ENCODE results near the gene DAZAP2. TPM values are rescaled to one million over a fixed set of nuclear protein-coding genes. Genes with fewer than 3 reads are reported as not detected.

Gene DAZAP2
- total and polyA plus RNA-seq, 9 of the 15 experiments (the other 6 are each of a cell fraction or from before 2014, with no cell fraction given): 116 to 668 (median 227) TPM

- TF ChIP-seq HNRNPK (IDR thresholded peaks at IDR 0.05; ENCODE audit: low read depth, low read length, poor library complexity, severe bottlenecking) (no peak), LARP7 (IDR thresholded peaks at IDR 0.05) (0 out of 2 replicates have a peak, but pooled peaks have one; percentile 31), UBTF (IDR thresholded peaks at IDR 0.05; ENCODE audit: borderline replicate concordance in 1 of 2, low read depth in 2 of 2, low read length in 2 of 2) (no peak), POLR2G (IDR thresholded peaks at IDR 0.05; ENCODE audit: low read depth, low read length) (no peak), PCBP2 (IDR thresholded peaks at IDR 0.05; ENCODE audit: low read depth, low read length, poor library complexity, severe bottlenecking) (no peak), ZNF445 (CRISPR knock-in tag; IDR thresholded peaks at IDR 0.05; ENCODE audit: low read depth) (0 out of 2 replicates have a peak, but pooled peaks have one; percentile 56), DACH1 (IDR thresholded peaks at IDR 0.05; ENCODE audit: partially characterized antibody) (no peak), ZFP1 (CRISPR knock-in tag; IDR thresholded peaks at IDR 0.05) (no peak), NR1H2 (CRISPR knock-in tag; IDR thresholded peaks at IDR 0.05) (no peak), ETV6 (IDR thresholded peaks at IDR 0.05; ENCODE audit: borderline replicate concordance in 1 of 2, low read depth in 2 of 2, low read length in 1 of 2) (peak; percentile 99 to 100), ETV6 (CRISPR knock-in tag; IDR thresholded peaks at IDR 0.05; ENCODE audit: borderline replicate concordance) (no peak; the same call in 1 of the 2 replicates), ZNF232 (CRISPR knock-in tag; IDR thresholded peaks at IDR 0.05) (no peak), GATAD2B (IDR thresholded peaks at IDR 0.05; ENCODE audit: borderline replicate concordance) (peak; percentile 83; the same call in 1 of the 2 replicates), RBM34 (IDR thresholded peaks at IDR 0.05; ENCODE audit: borderline replicate concordance, insufficient read depth, low read length) (no peak), ZNF41 (CRISPR knock-in tag; conservative IDR thresholded peaks at IDR 0.05) (0 out of 2 replicates have a peak, but pooled peaks have one; percentile 52), KAT7 (CRISPR knock-in tag; IDR thresholded peaks at IDR 0.05; ENCODE audit: borderline replicate concordance) (0 out of 2 replicates have a peak, but pooled peaks have one; percentile 25), TAL1 (IDR thresholded peaks at IDR 0.05) (no peak), TEAD2 (tag; IDR thresholded peaks at IDR 0.05) (no peak), MAFG (tag; conservative IDR thresholded peaks at IDR 0.05) (no peak), ERF (CRISPR knock-in tag; IDR thresholded peaks at IDR 0.05) (peak; percentile 88; the same call in 1 of the 2 replicates), THRAP3 (IDR thresholded peaks at IDR 0.05; ENCODE audit: borderline replicate concordance) (peak; percentile 79; the same call in 1 of the 2 replicates)
- TF ChIP-seq, protein P1, sequence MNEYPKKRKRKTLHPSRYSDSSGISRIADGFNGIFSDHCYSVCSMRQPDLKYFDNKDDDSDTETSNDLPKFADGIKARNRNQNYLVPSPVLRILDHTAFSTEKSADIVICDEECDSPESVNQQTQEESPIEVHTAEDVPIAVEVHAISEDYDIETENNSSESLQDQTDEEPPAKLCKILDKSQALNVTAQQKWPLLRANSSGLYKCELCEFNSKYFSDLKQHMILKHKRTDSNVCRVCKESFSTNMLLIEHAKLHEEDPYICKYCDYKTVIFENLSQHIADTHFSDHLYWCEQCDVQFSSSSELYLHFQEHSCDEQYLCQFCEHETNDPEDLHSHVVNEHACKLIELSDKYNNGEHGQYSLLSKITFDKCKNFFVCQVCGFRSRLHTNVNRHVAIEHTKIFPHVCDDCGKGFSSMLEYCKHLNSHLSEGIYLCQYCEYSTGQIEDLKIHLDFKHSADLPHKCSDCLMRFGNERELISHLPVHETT (CRISPR knock-in tag; conservative IDR thresholded peaks at IDR 0.05 in 1 of 2, IDR thresholded peaks at IDR 0.05 in 1 of 2): peak in 1 of 2 experiments; percentile 48; a peak in 2 of 4 replicates
- TF ChIP-seq, protein P2, sequence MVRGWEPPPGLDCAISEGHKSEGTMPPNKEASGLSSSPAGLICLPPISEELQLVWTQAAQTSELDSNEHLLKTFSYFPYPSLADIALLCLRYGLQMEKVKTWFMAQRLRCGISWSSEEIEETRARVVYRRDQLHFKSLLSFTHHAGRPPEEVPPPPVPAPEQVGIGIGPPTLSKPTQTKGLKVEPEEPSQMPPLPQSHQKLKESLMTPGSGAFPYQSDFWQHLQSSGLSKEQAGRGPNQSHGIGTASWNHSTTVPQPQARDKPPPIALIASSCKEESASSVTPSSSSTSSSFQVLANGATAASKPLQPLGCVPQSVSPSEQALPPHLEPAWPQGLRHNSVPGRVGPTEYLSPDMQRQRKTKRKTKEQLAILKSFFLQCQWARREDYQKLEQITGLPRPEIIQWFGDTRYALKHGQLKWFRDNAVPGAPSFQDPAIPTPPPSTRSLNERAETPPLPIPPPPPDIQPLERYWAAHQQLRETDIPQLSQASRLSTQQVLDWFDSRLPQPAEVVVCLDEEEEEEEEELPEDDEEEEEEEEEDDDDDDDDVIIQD (CRISPR knock-in tag; IDR thresholded peaks at IDR 0.05): peak; percentile 18; the same call in 1 of the 2 replicates
These were observed 7.7 kb downstream of the DAZAP2 start (continued) for GRCh38 chr12:51246254-51246853.

Data from K562 (cell line).